HepG2 (cell line): ENCODE measurements around the gene OBSL1. TPM values are rescaled to one million over a fixed set of nuclear protein-coding genes. Genes with fewer than 3 reads are reported as not detected.

ENCODE experiments used
- DMAP1 ChIP-seq: IDR thresholded peaks from 2 replicates; pipeline ENCODE4 v1.6.1; 2016
- FOSL1 ChIP-seq: sonication (generic); formaldehyde crosslinking; IDR thresholded peaks from 2 replicates; pipeline ENCODE4 v1.9.0; 2021; ENCODE audit warnings: missing genetic modification reagents, borderline replicate concordance
- FOXK2 ChIP-seq: fragments of 450-650 bp; IDR thresholded peaks from 2 replicates; pipeline ENCODE4 v1.6.1; 2016
- HDAC1 ChIP-seq: sonication (generic); formaldehyde crosslinking; IDR thresholded peaks from 2 replicates; pipeline ENCODE4 v1.5.1; 2020; ENCODE audit warnings: mild to moderate bottlenecking, missing genetic modification reagents
- KDM3A ChIP-seq: IDR thresholded peaks from 2 replicates; pipeline ENCODE4 v1.6.1; 2018; ENCODE audit warnings: low read depth, missing compliant biosample characterization
- MYNN ChIP-seq: sonication (generic); formaldehyde crosslinking; IDR thresholded peaks from 2 replicates; pipeline ENCODE4 v1.4.0; 2020; ENCODE audit warnings: mild to moderate bottlenecking, low read depth, missing genetic modification reagents
- PCBP1 ChIP-seq: fragments of 200-400 bp; formaldehyde crosslinking; IDR thresholded peaks from 2 replicates; pipeline ENCODE4 v1.6.1; 2017; ENCODE audit warnings: mild to moderate bottlenecking, low read depth, low read length, borderline replicate concordance
- POGZ ChIP-seq: sonication (generic); formaldehyde crosslinking; IDR thresholded peaks from 2 replicates; pipeline ENCODE4 v1.4.0; 2020; ENCODE audit warnings: mild to moderate bottlenecking, missing genetic modification reagents
- RFXANK ChIP-seq: IDR thresholded peaks from 2 replicates; pipeline ENCODE4 v1.6.1; 2016
- ZFP36L1 ChIP-seq: sonication (generic); formaldehyde crosslinking; IDR thresholded peaks from 2 replicates; pipeline ENCODE4 v1.8.0; 2022; ENCODE audit warnings: mild to moderate bottlenecking, missing genetic modification reagents, moderate library complexity
- ZFP37 ChIP-seq: sonication (generic); formaldehyde crosslinking; IDR thresholded peaks from 2 replicates; pipeline ENCODE4 v1.4.0; 2020; ENCODE audit warnings: missing genetic modification reagents, borderline replicate concordance
- ZNF350 ChIP-seq: sonication (generic); formaldehyde crosslinking; IDR thresholded peaks from 2 replicates; pipeline ENCODE4 v1.4.0; 2020; ENCODE audit warnings: mild to moderate bottlenecking, low read depth, missing genetic modification reagents, borderline replicate concordance
- ZNF484 ChIP-seq: sonication (generic); formaldehyde crosslinking; IDR thresholded peaks from 2 replicates; pipeline ENCODE4 v1.5.1; 2020; ENCODE audit warnings: mild to moderate bottlenecking, low read depth, missing genetic modification reagents, borderline replicate concordance
- ZNF557 ChIP-seq: sonication (generic); formaldehyde crosslinking; IDR thresholded peaks from 2 replicates; pipeline ENCODE4 v1.4.0; 2020; ENCODE audit warnings: missing genetic modification reagents
- ZNF652 ChIP-seq: IDR thresholded peaks from 2 replicates; pipeline ENCODE4 v1.6.1; 2016; ENCODE audit warnings: low read depth, borderline replicate concordance
- ZNF775 ChIP-seq: sonication (generic); formaldehyde crosslinking; IDR thresholded peaks from 2 replicates; pipeline ENCODE4 v1.4.0; 2020; ENCODE audit warnings: missing genetic modification reagents, mild to moderate bottlenecking, moderate library complexity, borderline replicate concordance
- ZNF816 ChIP-seq: sonication (generic); formaldehyde crosslinking; IDR thresholded peaks from 2 replicates; pipeline ENCODE4 v1.8.0; 2022; ENCODE audit warnings: missing genetic modification reagents, mild to moderate bottlenecking, borderline replicate concordance
- ZSCAN12 ChIP-seq: sonication (generic); formaldehyde crosslinking; IDR thresholded peaks from 2 replicates; pipeline ENCODE4 v1.9.0; 2021; ENCODE audit warnings: mild to moderate bottlenecking, missing genetic modification reagents
- ZSCAN9 ChIP-seq: IDR thresholded peaks from 2 replicates; pipeline ENCODE4 v1.6.1; 2016; ENCODE audit warnings: borderline replicate concordance
- polyA plus RNA-seq, 8 experiments: library from polyadenylated mRNA; depleted of rRNA in 3 of 8; stranded (reverse) in 7 of 8; unstranded in 1 of 8; fragments of >200 nt; fragmentation: Illumina TruSeq in 4 of 8; extraction: Trizol in 4 of 8; gene quantifications; 2 replicates each; pipeline versions ENCODE4 v1.2.1 to v1.2.3, GENCODE V29; 2011 to 2016; ENCODE audit warnings: low read depth in 4 of 8, missing spikeins in 1 of 8, mixed read lengths in 1 of 8; ENCODE audit not compliant: insufficient read depth in 1 of 8
- total RNA-seq, 5 experiments: library from RNA; depleted of rRNA; stranded (reverse); fragments of >200 nt; fragmentation: Illumina TruSeq; extraction: Trizol; gene quantifications; 2 replicates each; pipeline ENCODE4 v1.2.3, GENCODE V29; 2016; ENCODE audit warnings: low read depth in 1 of 5
- TF ChIP-seq, protein P1 (sequence below), 2 experiments: sonication (generic) in 1 of 2; formaldehyde crosslinking in 1 of 2; IDR thresholded peaks; 2 replicates each; pipeline versions ENCODE4 v1.6.1 to v1.9.0; 2014 to 2022; ENCODE audit warnings: antibody characterized with exemption in 1 of 2, borderline replicate concordance in 1 of 2, inconsistent platforms in 1 of 2, low read depth in 1 of 2, missing genetic modification reagents in 1 of 2
- TF ChIP-seq, protein P2 (sequence below): sonication (generic); formaldehyde crosslinking; conservative IDR thresholded peaks from 2 replicates; pipeline ENCODE4 v1.5.0; 2020; ENCODE audit warnings: missing genetic modification reagents
- TF ChIP-seq, protein P3 (sequence below): sonication (generic); formaldehyde crosslinking; IDR thresholded peaks from 2 replicates; pipeline ENCODE4 v1.5.0; 2020; ENCODE audit warnings: missing genetic modification reagents

Gene OBSL1
- total and polyA plus RNA-seq, 2 of the 13 experiments (the other 11 are each of a cell fraction or from before 2014, with no cell fraction given) = 86.7 to 218 TPM

GRCh38 chr2:219545943-219546352 lies 25.4 kb downstream of the OBSL1 start (continued):
- TF ChIP-seq, protein P1, sequence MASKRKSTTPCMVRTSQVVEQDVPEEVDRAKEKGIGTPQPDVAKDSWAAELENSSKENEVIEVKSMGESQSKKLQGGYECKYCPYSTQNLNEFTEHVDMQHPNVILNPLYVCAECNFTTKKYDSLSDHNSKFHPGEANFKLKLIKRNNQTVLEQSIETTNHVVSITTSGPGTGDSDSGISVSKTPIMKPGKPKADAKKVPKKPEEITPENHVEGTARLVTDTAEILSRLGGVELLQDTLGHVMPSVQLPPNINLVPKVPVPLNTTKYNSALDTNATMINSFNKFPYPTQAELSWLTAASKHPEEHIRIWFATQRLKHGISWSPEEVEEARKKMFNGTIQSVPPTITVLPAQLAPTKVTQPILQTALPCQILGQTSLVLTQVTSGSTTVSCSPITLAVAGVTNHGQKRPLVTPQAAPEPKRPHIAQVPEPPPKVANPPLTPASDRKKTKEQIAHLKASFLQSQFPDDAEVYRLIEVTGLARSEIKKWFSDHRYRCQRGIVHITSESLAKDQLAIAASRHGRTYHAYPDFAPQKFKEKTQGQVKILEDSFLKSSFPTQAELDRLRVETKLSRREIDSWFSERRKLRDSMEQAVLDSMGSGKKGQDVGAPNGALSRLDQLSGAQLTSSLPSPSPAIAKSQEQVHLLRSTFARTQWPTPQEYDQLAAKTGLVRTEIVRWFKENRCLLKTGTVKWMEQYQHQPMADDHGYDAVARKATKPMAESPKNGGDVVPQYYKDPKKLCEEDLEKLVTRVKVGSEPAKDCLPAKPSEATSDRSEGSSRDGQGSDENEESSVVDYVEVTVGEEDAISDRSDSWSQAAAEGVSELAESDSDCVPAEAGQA (IDR thresholded peaks at IDR 0.05; ENCODE audit: low read depth) = no peak
- TF ChIP-seq, protein P1 (CRISPR knock-in tag; IDR thresholded peaks at IDR 0.05; ENCODE audit: borderline replicate concordance) = no peak
- no peak for TF ChIP-seq ZNF652 (CRISPR knock-in tag)
- TF ChIP-seq PCBP1 = no peak
- no peak for TF ChIP-seq RFXANK (CRISPR knock-in tag)
- TF ChIP-seq KDM3A = 0 out of 2 replicates have a peak, but pooled peaks have one; percentile 23
- peak; percentile 81; the same call in 1 of the 2 replicates for TF ChIP-seq ZFP36L1 (CRISPR knock-in tag)
- TF ChIP-seq ZFP37 = no peak
- TF ChIP-seq, protein P2, sequence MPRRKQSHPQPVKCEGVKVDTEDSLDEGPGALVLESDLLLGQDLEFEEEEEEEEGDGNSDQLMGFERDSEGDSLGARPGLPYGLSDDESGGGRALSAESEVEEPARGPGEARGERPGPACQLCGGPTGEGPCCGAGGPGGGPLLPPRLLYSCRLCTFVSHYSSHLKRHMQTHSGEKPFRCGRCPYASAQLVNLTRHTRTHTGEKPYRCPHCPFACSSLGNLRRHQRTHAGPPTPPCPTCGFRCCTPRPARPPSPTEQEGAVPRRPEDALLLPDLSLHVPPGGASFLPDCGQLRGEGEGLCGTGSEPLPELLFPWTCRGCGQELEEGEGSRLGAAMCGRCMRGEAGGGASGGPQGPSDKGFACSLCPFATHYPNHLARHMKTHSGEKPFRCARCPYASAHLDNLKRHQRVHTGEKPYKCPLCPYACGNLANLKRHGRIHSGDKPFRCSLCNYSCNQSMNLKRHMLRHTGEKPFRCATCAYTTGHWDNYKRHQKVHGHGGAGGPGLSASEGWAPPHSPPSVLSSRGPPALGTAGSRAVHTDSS (CRISPR knock-in tag) = no peak
- peak; percentile 54 for TF ChIP-seq POGZ (CRISPR knock-in tag)
- no peak for TF ChIP-seq ZNF775
- peak; percentile 74 for TF ChIP-seq HDAC1 (CRISPR knock-in tag)
- no peak for TF ChIP-seq ZSCAN12
- peak; percentile 46; the same call in 1 of the 2 replicates for TF ChIP-seq ZNF816 (CRISPR knock-in tag)
- TF ChIP-seq ZNF350 (CRISPR knock-in tag) = peak; percentile 33; the same call in 1 of the 2 replicates
- no peak for TF ChIP-seq ZNF557
- TF ChIP-seq, protein P3, sequence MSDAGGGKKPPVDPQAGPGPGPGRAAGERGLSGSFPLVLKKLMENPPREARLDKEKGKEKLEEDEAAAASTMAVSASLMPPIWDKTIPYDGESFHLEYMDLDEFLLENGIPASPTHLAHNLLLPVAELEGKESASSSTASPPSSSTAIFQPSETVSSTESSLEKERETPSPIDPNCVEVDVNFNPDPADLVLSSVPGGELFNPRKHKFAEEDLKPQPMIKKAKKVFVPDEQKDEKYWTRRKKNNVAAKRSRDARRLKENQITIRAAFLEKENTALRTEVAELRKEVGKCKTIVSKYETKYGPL (CRISPR knock-in tag) = no peak
- no peak for TF ChIP-seq FOSL1
- peak; percentile 85 for TF ChIP-seq ZSCAN9 (CRISPR knock-in tag)
- 0 out of 2 replicates have a peak, but pooled peaks have one; percentile 31 for TF ChIP-seq DMAP1
- no peak for TF ChIP-seq FOXK2
- TF ChIP-seq MYNN (CRISPR knock-in tag) = no peak
- no peak for TF ChIP-seq ZNF484 (CRISPR knock-in tag)
